GM18520 (cell line): ENCODE data around the gene CLCN4.

Experiments used
- ATAC-seq: cut with Tn5 transposase; IDR thresholded peaks from one replicate; pipeline ENCODE4 v1.9.1; 2021; ENCODE audit not compliant: unreplicated experiment

CLCN4 gene

DNA sequence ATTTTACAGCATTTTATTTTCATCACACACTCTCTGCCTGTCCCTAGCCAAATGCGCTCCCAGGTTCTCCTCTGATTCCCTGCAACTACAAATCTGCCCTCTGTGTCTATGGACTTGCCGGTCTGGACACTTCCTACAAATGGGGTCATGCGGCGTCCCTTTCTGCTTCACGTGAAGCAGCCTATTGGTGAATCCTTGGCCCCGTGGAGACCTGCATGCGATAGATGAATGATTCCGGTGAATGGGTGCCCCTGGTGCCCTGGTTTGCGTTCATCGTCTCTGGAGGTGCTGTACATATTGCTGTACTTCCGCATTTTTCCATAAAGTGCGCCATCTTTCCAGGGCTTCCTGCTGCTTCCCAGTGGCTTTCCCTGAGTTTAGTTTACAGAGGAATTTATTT lies 27.5 kb upstream of the CLCN4 start:
- no peak for ATAC-seq

DNA sequence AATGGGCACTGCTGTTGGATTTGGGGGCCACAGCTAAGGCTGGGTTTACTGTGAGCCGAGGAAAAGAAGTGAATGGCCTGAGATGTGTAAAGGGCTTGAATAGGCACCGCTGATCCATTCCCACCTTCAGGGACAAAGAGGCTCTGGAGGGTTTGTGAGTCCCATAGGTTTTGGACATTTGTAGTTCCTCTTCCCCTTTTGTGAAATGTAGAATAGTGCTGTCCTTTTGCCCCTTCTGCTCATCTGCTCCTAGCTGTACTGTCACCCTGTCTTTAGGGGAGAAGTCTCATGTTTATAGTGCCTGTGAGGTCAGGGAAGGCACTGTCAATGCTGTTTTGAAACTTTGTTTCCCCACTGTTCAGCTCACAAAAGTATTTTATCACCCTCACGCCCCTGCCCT lies 26.4 kb upstream of the CLCN4 start:
- ATAC-seq = no peak

DNA sequence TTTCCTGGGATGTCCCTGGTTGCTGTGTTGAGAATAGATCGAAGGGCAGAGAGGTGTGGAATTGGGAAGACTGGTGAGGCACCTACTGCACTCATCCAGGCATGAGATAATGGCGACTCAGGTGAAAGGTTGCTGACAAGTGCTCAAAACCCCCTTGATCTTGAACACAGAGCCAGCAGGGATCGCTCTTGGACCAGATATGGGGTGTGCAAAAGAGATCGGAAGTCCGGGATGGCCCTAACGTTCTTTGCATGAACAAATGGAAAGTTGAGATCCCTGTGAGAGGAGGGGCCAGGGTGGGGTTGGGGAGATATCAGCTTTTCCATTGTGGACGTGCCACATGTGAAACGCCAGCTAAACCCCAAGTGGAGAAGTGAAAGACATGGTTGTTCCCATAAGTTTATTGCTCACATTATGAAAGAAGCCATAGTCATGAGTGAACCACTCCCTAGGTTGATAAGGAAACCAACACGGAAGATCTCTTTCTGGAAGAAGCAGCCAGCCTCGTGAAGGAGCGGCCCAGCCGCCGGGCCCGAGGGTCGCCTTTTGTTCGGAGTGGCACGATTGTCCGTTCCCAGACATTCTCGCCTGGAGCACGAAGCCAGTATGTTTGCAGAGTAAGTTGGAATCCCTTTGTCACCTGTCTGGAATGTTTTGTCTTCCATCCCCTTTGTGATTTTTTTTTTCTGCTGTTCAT lies 22.6 kb upstream of the CLCN4 start:
- ATAC-seq = no peak

DNA sequence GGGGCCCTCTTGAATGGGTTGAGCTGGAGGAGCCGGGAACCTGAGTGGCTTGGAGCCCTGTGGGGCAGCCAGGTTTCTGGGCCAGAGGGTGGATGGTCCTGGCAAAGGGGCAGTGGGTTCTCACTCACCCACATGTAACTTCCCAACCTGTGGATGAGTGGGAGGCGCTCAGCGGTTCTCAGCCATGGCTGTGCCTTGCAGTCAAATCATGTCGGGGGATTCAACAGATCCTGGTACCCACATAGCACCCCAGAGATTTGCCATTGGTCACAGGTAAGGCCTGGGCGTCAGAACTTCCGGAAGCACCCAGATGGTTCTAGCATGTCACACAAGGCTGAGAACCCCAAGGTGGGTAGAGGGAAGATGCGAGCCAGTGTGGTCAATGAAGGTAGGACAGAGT lies 21.9 kb upstream of the CLCN4 start:
- no peak for ATAC-seq

DNA sequence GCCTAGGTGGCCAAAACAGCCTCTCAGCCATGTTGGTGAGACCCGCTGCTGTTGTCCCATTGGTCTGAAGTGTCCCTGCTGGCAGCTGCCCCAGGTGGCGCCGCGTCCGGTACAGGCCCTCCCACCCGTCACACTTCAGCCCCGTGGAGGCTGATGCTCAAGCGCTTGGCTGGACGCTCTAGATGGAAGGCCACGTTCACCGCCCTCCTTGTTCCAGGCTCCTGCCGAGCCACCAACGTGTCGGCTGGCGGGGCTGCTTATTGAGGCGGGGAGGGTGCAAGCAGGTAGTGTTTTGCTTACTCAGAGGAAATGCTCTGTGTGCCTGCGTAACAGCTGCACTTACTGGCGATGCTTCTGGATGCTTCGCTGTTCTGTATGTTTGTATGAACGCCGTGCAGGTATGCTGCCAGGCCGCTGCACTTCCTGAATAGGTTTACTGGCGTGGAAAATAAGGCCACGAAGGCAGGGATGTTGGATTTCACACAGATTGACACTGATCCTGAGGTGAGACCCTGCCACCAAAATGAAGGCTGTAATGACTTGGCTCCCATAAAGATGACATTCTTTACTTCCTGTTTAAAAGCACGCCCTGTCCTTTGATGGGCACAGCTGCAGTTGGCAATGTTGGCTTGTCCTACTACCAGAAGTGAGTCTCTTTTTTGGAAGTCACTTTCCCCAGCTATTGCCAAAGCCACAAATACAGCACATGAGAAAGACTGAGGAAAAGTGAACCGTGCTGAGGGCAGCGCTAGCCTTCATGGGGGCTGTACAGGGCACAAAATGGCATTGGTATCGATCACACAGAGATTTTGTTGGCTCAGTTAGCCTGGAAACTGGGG lies 21.0 kb upstream of the CLCN4 start:
- no peak for ATAC-seq

DNA sequence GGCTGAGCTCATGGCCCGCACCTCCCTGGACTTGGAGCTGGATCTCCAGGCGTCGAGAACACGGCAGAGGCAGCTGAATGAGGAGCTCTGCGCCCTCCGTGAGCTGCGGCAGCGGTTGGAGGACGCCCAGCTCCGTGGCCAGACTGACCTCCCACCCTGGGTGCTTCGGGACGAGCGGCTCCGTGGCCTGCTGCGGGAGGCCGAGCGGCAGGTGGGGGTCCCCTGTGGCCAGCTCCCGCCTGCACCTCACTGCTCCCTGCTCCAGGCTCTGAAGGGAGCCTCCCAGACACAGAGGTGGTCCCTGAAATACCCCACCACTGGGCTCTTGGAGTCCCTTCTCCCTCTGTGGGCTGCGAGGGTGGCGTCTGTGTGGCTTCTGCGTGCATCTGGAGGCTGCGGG lies 18.0 kb upstream of the CLCN4 start:
- no peak for ATAC-seq

DNA sequence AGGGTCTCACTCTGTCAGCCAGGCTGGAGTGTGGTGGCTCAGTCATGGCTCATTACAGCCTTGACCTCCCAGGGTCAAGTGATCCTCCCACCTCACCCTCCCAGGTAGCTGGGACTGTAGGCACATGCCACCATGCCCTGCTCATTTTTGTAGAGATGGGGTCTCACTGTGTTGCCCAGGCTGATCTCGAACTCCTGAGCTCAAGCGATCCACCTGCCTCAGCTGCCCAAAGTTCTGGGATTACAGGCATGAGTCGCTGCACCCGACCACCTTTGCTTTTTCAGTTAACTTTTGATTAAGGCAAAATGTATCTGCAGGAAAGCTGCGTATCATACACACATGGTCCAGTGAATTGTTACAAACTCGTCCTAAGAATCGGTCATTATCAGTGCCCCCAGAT lies 16.5 kb upstream of the CLCN4 start:
- ATAC-seq = no peak

DNA sequence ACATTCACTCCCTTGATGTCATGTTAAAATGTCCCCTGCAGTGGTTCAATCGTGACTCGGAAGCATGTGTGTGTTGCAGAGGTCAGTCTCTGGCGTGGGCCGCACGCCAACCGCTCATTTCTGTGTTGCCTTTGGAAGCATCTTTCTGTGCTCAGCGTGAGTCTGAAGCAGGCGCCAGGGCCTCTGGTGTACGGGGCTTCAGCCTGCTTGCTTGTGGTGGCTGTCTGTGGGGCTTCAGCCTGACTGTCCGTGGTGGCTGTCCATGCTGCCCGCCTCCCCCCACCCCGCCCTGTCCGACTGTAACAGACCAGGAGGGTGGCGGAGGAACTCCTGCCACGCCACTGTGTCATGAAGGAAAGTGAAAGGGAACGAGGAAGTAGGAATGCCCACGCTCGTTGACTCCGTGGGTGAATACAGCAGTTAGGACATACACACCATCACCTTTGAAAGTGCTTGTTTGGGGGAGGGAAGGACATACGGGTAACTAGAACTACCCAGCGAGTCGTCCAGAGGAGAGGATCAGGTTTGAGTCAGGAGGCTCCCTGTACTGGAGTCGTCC lies 14.7 kb upstream of the CLCN4 start:
- ATAC-seq = no peak

DNA sequence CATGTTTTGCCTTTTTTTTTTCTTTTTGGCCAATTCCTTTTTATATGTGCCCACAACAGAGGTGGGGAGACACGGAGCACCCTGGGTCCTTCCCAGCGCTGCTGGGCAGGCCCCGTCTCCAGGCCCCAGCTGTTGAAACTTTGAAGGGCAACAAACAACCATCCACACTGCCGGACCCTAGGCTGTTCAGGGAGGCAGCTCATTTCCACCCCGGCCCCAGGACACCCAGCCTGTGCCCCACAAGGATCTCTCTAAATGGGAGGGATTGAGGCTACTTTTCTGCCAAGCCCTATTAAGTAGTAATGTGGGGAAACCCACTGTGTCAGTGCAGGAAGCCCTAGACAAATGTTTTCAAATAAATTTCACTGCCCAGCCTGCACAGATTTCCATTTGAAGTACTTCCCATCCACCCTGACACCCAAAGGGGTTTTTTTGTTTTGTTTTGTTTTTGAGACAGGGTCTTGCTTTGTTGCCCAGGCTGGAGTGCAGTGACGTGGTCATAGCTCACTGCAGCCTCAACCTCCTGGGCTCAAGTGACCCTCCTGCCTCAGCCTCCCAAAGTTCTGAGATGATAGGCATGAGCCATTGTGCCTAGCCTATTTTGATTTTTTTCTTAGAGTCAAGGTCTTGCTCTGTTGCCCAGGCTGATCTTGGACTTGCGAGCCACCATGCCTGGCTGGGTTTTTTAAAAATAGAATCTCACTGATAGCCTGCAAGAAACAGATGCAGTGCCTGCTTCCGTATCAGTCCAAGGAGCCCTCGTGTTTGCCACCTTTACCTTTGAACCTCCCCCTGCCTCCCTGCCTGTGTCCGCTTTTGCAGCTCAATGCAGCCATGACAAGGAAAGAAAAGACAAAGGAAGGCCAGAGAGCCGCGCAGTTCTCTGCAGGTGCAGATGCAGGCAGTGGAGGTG lies 13.4 kb upstream of the CLCN4 start:
- no peak for ATAC-seq

DNA sequence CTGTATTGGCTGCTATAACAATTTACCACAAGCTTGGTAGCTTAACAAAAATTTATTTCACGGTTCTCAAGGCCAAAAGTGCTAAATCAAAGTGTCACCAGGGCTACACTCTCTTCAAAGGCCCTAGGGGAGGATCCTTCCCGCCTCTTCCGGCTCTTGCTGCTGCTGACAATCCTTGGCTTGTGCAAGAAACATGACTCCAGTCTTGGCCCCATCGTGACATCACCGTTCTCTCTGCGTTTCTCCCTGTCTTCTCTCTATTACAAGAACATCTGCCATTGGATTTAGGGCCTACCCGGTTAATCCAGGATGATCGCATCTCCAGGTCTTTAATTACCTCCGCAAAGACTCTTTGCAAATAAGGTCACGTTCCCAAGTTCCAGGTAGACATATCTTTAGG lies 10.4 kb upstream of the CLCN4 start:
- no peak for ATAC-seq

DNA sequence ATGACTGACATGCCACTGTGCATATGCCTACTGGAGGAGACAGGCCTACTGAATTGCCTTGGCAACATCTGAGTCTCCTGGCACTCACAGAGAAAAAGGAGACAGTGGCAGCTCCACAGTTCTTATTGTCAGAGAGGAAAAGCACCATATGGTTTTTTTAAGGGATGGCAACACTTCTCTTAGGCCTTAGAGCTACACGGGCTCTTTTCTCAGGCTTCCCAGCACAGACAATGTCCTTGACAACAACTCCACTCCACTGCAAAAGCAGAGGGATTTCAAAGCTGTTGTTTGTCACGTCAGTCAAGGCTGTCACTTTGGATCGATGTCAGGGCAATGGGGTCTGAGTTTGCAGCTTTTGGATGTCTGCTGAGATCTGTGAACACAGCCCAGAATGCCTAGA lies 4.7 kb upstream of the CLCN4 start:
- no peak for ATAC-seq

DNA sequence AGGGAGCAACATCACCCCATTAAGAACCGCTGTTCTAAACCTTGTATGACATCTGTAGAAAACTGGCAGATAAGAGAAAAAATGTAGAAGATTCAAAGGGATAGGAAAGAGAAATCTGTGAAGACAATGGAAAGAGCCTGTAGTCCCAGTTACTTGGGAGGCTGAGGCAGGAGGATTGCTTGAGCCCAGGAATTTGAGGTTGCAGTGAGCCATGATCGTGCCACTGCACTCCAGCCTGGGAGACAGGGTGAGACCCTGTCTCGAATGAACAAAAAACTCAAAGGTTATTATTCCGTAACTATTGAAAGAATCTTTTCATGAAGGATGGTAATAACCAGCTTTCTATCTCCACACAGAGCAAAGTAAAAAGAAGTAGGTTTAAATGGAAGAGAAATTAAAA lies 1.6 kb upstream of the CLCN4 start:
- ATAC-seq = no peak

DNA sequence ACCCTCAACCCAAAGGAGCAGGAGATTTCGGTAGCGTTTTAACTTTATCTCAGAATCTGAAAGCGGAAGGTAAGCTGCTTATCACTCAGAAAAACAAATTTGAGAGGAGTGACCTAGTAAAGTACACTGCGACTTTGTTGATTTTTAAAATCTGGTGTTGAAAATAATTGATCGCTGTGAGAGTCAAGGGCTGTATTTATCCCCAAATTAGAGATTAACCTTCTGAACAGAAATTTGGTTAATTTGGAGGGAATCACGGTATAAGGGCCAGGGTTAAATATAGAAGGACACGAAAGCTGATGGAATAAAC lies 212 bp downstream of the CLCN4 start:
- no peak for ATAC-seq

DNA sequence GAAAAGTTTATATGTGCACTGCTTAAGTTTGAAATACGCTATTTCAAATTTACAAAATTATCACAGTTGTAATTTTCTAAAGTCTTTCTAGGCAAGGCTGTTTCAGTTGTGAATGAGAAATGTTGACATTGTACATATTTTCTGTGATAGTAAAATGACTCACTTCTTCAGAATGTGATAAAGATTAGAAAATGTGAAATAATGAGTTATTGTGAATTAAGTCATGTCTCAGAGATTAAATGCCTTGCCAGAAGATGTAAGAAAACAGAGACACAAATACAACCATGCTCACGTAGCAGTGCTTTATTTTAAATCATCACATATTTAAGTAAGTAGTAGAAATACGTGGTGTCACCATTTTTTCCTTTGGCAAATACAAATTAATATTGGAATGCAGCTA lies 768 bp downstream of the CLCN4 start:
- no peak for ATAC-seq

DNA sequence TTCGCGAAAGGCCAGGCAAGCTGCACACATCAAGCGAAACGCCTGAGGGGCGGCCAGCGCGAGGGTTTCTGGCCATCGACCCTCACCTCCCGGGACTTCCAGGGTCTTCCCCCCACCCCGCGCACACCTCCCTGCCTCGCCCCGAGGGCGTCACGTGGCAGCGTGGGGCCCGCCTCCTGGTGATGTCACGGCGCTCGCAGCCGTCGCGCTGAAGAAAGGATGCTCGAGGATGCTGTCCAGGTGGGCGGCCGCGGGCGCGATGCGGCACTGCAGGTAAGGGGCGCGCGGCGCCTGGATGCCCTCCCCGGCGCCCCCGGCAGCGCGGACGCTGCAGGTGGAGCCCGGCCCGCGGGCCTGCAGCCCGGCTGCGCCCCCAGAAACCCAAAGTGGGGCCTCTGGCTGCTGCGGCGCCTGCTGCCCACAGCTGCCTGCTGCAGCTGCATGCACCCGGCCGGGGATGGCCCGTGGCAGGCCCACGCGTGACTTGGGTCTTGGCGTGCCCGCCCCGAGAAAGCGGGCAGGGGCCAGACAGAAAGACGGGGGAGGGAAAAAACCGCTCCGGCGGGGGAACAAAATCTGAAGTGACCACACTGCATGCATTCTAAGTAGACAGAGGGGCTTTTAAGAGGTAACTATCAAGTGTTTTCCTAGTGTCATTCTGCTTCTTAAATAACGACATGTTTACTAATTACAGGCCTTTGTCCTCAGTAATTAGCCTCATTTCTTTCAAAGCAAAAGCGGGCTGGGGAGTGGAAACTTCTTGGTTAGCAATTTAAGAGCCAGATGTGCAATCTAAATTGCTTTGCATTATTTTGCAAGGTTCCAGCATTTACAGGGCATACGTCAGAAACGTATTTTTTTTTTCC lies 1.7 kb downstream of the CLCN4 start:
- ATAC-seq = no peak

DNA sequence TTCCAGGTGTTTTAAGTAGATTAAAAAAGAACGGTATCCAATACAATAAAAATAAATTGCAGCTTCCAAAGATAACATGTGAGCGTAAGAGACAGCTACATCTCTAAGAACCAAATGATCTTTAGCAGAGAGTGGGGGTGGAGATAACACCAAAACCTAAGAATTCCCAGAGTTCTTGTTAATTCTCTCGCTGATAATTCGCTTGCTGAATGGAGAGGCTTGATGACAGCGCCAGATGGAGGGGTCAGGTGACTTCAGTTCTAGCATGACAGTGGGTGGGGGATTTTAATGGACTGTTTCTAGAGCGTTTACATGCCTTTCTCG lies 2.3 kb downstream of the CLCN4 start:
- ATAC-seq = no peak

DNA sequence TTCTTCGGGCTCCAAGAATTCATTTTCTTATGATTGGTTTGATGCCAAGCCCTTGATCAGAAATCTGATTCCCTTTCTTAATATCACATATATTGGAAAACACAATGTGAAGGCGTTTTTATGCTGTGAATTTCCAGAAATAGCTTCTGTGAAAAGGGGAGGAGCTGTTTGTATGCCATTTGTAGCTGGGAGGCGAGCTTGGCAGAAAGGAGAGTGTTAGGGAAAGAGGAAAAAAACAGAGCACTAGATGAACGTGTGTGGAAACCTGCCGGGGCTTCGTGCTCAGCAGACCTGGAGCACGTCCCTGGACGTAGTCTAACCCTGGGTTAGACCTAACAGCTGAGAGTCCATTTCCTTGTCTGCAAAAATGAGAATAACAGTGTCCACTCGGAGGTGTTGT lies 3.4 kb downstream of the CLCN4 start:
- ATAC-seq = no peak

DNA sequence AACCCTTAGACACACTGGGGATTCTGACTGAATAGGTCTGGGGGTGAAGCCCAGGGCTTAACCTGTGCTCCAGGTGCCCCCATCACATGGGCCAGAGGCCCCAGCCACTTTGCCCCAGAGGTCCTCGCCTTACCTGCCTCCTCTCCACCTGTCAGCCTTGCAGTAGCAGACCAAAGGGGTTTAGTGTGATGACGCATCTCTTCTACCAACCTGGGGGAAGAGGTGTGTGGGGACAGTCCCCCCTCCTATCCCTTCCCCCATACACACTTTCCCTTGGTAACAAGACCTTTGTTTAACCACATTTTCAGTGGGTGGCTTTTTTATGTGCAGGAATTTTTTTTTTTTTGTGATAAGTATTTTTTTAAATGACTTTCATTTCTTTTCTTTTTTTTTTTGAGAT lies 6.3 kb downstream of the CLCN4 start:
- no peak for ATAC-seq

DNA sequence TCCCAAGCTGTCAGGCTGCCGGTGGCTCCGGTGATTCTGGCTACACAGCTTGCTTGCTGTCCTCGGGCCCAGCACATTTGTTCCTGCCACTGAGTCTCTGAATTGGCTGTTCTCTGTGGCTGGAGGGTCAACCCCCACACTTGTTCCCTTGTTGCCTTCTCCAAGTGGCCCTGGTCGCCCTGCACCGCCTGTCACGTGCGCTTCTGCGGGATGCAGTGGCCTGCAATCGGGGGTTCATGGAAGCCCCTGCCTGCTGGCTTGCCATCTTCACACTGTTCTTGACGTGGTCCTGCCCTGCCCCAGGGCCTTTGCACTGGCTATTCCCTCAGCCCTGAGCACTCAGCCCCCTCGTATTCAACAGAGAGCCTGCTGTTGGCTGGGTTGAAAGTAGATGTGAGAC lies 8.1 kb downstream of the CLCN4 start:
- no peak for ATAC-seq

DNA sequence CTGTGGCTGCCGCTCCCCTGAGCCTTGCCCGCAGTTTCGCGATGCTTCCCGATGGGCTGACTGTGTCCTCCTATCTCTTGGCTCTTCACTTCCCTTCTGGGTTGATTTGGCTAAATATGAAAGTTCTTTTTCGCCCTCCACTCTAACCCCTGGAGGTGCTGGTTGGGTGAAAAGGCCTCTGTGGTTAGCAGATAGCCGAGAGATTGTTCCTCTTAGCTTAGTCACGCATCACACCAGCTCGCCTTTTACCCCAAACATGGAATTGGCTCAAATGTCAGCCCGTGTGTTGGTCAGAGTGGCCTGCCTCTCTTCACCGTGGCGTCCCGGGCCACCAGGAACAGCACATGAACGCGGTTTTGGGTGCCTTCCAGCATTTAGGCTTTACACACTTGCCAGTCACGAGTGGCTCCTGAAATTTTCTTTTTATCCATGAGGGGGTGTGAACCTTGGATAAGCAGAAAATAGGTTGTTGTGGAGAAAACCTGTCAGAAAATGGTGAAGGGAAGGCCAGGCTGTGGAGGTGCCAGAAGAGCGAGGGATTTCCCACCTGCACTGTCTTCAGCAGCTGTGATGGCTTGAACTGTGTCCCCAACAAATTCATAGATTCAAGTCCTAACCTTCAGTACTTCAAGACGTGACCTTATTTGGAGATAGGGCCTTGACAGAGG lies 8.9 kb downstream of the CLCN4 start:
- ATAC-seq = no peak
